Suprapubic skin (tissue), 4 donors: ENCODE results near the gene SLC6A7. TPM values are rescaled to one million over a fixed set of nuclear protein-coding genes. Genes with fewer than 3 reads are reported as not detected.

Experiments used
- DNase-seq, 2 donors: peaks; one replicate each; pipeline ENCODE4 v3.0.0-alpha.2; 2019; ENCODE audit warnings: low spot score in 2 of 2
- H3K27ac ChIP-seq: fragments of 200-600 bp; sonication (generic); one replicate; pipeline ENCODE4 v1.5.1; 2019
- H3K27me3 ChIP-seq: fragments of 200-600 bp; sonication (generic); one replicate; pipeline ENCODE4 v1.5.1; 2019
- H3K36me3 ChIP-seq: fragments of 200-600 bp; sonication (generic); one replicate; pipeline ENCODE4 v1.5.1; 2019
- H3K4me1 ChIP-seq: fragments of 200-600 bp; sonication (generic); one replicate; pipeline ENCODE4 v1.5.1; 2019
- H3K4me3 ChIP-seq: fragments of 200-600 bp; sonication (generic); one replicate; pipeline ENCODE4 v1.5.1; 2019; ENCODE audit warnings: mild to moderate bottlenecking
- H3K9me3 ChIP-seq: fragments of 200-600 bp; sonication (generic); one replicate; pipeline ENCODE4 v1.5.1; 2019
- CTCF ChIP-seq, 2 donors: fragments of 200-600 bp in 1 of 2; fragments of 450-650 bp in 1 of 2; sonication (generic) in 1 of 2; IDR thresholded peaks; one replicate each; pipeline ENCODE4 v1.5.1; 2016 to 2019; ENCODE audit warnings: antibody characterized with exemption in 2 of 2, mild to moderate bottlenecking in 1 of 2, moderate library complexity in 1 of 2
- EP300 ChIP-seq: sonication (generic); formaldehyde crosslinking; IDR thresholded peaks from one replicate; pipeline ENCODE4 v1.6.1; 2017; ENCODE audit warnings: antibody characterized with exemption
- POLR2A ChIP-seq, 2 donors: fragments of 450-650 bp; IDR thresholded peaks; one replicate each; pipeline ENCODE4 v1.6.1; 2017; ENCODE audit warnings: antibody characterized with exemption in 2 of 2, mild to moderate bottlenecking in 2 of 2, moderate library complexity in 2 of 2
- POLR2AphosphoS5 ChIP-seq, 3 donors: sonication (generic); formaldehyde crosslinking; IDR thresholded peaks; one replicate each; pipeline ENCODE4 v1.6.1; 2017; ENCODE audit warnings: antibody characterized with exemption in 3 of 3
- WGBS: methylation state at CpG from one replicate; pipeline ENCODE4 v1.1.5; 2018; 5-methylcytosine and 5-hydroxymethylcytosine counted together
- total RNA-seq, 4 donors: library from RNA; depleted of rRNA; stranded (reverse); fragments of >200 nt; gene quantifications; one replicate each; pipeline ENCODE4 v1.1.0, GENCODE V29; 2016

Gene SLC6A7
- total RNA-seq, 4 donors from 2014 or later = not detected

GRCh38 chr5:150186137-150186536 is 3.7 kb upstream of the SLC6A7 start:
- Histone ChIP-seq H3K4me1 (peaks cover 18% of the 10 kb centered on the region), H3K4me3 (no peak overlapping the region), H3K27me3 (peaks cover 32% of the 10 kb centered on the region), H3K27ac (no peak overlapping the region), H3K9me3 (no peaks in the 10 kb centered on the region), H3K36me3 (no peaks in the 10 kb centered on the region)
- DNase-seq = no peak
- 100% methylated on average over 8 of the region's 8 CpGs for WGBS
- no peak for TF ChIP-seq EP300
- no peak for TF ChIP-seq CTCF (IDR thresholded peaks at IDR 0.05)
- TF ChIP-seq POLR2A (IDR thresholded peaks at IDR 0.05) = no peak
- TF ChIP-seq POLR2AphosphoS5 (IDR thresholded peaks at IDR 0.05) = no peak

GRCh38 chr5:150186897-150187296 is 3.0 kb upstream of the SLC6A7 start:
- peaks cover 37% of the 10 kb centered on the region for H3K27me3 ChIP-seq

GRCh38 chr5:150188146-150188842 is 1.6 kb upstream of the SLC6A7 start:
- H3K4me3 ChIP-seq = no peak overlapping the region
- TF ChIP-seq POLR2A (IDR thresholded peaks at IDR 0.05) = no peak
- no peak for TF ChIP-seq POLR2AphosphoS5 (IDR thresholded peaks at IDR 0.05)
- no peak for TF ChIP-seq EP300
- TF ChIP-seq CTCF (IDR thresholded peaks at IDR 0.05) = no peak
- H3K4me1 ChIP-seq = peaks cover 10% of the 10 kb centered on the region
- H3K27ac ChIP-seq = no peak overlapping the region
- H3K9me3 ChIP-seq = no peaks in the 10 kb centered on the region
- WGBS = 77% methylated on average over 3 of the region's 3 CpGs
- peaks cover 37% of the 10 kb centered on the region for H3K27me3 ChIP-seq
- DNase-seq = no peak
- H3K36me3 ChIP-seq = no peaks in the 10 kb centered on the region

More at GRCh38 chr5:150186897-150187296, 3.0 kb upstream of the SLC6A7 start:
- Histone ChIP-seq H3K27ac (no peak overlapping the region), H3K36me3 (no peaks in the 10 kb centered on the region), H3K4me3 (no peak overlapping the region), H3K9me3 (no peaks in the 10 kb centered on the region), H3K4me1 (peaks cover 10% of the 10 kb centered on the region)
- TF ChIP-seq POLR2AphosphoS5 (IDR thresholded peaks at IDR 0.05) = no peak
- no peak for TF ChIP-seq EP300
- TF ChIP-seq CTCF (IDR thresholded peaks at IDR 0.05) = no peak
- TF ChIP-seq POLR2A (IDR thresholded peaks at IDR 0.05) = no peak
- DNase-seq = no peak
- WGBS = 42% methylated on average over 4 of the region's 4 CpGs

- Histone ChIP-seq H3K9me3 (no peaks in the 10 kb centered on the region), H3K4me1 (peaks cover 10% of the 10 kb centered on the region), H3K27me3 (peaks cover 37% of the 10 kb centered on the region), H3K27ac (no peak overlapping the region), H3K36me3 (no peaks in the 10 kb centered on the region), H3K4me3 (no peak overlapping the region)
- 80% methylated on average over 3 of the region's 3 CpGs for WGBS
- TF ChIP-seq POLR2A (IDR thresholded peaks at IDR 0.05) = no peak
- TF ChIP-seq POLR2AphosphoS5 (IDR thresholded peaks at IDR 0.05) = no peak
- TF ChIP-seq EP300 = no peak
- no peak for DNase-seq
Observed at GRCh38 chr5:150189326-150189725, 536 bp upstream of the SLC6A7 start.

GRCh38 chr5:150190503-150190979 is 679 bp downstream of the SLC6A7 start:
- no peak for TF ChIP-seq POLR2A (IDR thresholded peaks at IDR 0.05)
- TF ChIP-seq EP300 = no peak
- TF ChIP-seq POLR2AphosphoS5 (IDR thresholded peaks at IDR 0.05) = no peak
- TF ChIP-seq CTCF (IDR thresholded peaks at IDR 0.05) = no peak
- DNase-seq = no peak
- Histone ChIP-seq H3K4me1 (peaks cover 10% of the 10 kb centered on the region), H3K27me3 (peaks cover 37% of the 10 kb centered on the region), H3K27ac (no peak overlapping the region), H3K9me3 (no peaks in the 10 kb centered on the region), H3K4me3 (no peak overlapping the region), H3K36me3 (no peaks in the 10 kb centered on the region)
- 54% methylated on average over 11 of the region's 16 CpGs for WGBS
